GM12801 (cell line): ENCODE data around the gene TTC13.

Source experiments
- CTCF ChIP-seq: IDR thresholded peaks from one replicate; pipeline ENCODE4 v1.5.1; 2011; ENCODE audit warnings: control low read depth; ENCODE audit not compliant: insufficient read length; ENCODE audit errors: extremely low read depth

The TTC13 gene

DNA sequence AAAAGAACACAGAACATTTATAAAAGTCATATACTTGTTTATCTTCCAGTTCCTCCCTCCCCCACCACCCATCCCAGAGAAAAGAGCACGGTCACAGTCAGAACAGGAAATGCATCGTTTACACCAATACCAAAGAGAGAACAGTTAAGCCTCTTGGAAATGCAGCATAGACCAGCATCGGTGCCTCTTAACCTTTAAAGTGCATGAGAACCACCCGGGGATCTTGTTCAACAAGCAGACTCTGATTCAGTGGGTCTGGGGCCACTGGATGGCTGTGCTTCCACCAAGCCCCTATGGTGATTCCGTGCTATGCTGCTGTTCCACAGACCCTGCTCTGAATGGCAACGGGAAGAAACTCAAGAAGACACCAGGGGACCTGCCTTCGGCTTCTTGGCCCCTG is 42.2 kb upstream of the TTC13 start:
- no peak for TF ChIP-seq CTCF

DNA sequence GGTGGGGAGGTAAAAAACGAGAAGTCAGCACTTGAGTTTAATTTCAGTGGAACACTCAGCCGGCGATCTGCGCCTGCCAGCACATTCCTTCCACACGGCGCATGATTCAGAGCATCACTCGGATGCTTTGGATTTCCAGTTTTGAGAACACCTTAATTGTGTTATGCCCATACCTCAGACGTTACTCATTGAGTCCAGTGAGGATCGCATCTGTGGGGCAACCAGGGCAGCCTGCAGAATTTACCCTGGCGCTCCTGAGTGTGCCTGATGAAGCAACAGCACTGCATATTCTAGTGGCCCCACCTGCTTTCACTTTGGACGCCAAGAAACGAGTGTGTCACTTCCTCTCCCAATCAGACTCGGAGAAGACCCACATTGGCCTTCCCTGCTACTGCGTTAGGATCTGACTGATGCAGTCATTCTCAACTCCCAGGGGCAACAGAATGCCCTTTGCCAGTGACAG is 41.5 kb upstream of the TTC13 start:
- TF ChIP-seq CTCF: no peak

DNA sequence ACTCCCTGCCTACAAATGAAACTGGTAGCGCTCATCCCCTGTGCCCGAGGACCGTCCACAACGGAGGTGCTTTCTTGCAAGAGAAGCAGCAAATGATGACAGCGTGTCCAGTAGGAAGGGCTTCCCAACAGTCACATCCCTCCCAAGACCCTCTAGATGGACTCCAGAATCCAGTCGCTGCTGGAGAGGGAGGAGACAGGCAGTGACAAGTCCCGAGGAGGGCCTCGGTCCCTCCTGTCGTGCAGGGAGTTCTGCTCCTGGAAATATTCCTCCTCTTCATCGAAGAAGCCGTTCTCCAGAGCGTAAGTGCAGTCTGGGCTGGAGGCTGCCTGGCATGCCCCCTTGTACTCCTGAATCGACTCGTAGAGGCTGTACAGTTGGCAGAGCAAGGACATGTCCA is 41.0 kb upstream of the TTC13 start:
- no peak for TF ChIP-seq CTCF

DNA sequence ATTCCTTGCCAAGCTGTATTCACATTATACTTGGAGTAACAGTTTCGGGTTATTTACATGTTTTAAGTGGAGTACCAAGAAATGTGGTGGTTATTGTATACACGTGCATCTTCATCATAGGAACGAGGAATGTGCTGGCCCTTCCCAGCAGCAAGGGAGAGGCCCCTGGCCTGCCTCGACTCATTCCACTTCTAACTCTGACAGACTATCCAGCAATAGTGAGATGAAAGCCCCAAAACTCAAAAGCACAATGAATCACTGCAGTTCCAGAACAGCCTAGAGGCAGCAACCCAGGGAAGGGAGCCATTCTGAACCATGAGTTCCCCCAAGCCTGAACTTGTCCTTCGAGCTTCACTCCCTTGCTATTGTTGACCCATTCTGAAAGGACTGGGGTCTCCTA is 38.3 kb upstream of the TTC13 start:
- TF ChIP-seq CTCF: no peak

- TF ChIP-seq CTCF: no peak
These were observed 37.6 kb upstream of the TTC13 start for GRCh38 chr1:231016234-231016633.

GRCh38 chr1:231013391-231014015 is 34.8 kb upstream of the TTC13 start:
- no peak for TF ChIP-seq CTCF

DNA sequence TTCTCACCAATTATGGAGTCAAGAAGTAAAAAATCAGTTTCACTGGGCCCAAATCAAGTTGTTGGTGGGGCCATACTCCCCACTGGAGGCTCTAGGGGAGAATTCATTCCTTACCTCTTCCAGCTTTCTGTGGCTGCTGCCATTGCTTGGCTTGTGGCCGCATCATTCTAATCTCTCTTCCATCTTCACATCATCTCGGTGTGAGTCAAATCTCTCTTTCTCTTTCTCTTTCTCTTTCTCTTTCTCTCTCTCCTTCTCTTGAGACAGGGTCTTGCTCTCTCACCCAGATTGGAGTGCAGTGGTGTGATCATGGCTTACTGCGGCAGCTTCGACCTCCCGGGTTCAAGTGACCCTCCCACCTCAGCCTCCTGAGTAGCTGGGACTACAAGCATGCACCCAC is 33.3 kb upstream of the TTC13 start:
- TF ChIP-seq CTCF: no peak
